NCI-H446 (cell line): ENCODE data around the gene RIMBP2.

Source experiments
- DNase-seq, 2 experiments: peaks; one replicate each; lab custom pipeline; 2025; lab: John Stamatoyannopoulos, UW

Gene RIMBP2

GRCh38 chr12:130566446-130567155 lies 149.5 kb downstream of the RIMBP2 start:
- no peak for DNase-seq

GRCh38 chr12:130565189-130565588 lies 150.9 kb downstream of the RIMBP2 start:
- no peak for DNase-seq

DNA sequence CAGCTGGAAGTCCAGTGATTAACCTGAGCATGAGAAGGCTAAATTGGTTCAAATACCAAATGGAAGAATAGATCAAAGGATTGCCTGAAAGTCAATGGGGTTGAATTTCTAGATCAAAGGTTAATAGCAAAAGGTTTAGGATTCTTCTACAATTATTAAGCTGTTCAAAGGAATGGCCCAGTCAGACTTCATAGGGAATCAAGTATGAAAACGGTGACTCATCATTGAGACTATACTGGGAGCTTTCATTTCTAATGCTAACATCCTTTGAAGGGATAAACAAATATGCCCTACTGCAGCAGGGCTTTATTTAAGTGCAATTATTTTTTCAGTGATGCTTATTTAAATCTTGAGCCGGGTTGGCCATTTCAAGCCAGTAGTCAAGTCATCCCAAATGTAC lies 152.8 kb downstream of the RIMBP2 start:
- no peak for DNase-seq

GRCh38 chr12:130562716-130563115 lies 153.4 kb downstream of the RIMBP2 start:
- no peak for DNase-seq

DNA sequence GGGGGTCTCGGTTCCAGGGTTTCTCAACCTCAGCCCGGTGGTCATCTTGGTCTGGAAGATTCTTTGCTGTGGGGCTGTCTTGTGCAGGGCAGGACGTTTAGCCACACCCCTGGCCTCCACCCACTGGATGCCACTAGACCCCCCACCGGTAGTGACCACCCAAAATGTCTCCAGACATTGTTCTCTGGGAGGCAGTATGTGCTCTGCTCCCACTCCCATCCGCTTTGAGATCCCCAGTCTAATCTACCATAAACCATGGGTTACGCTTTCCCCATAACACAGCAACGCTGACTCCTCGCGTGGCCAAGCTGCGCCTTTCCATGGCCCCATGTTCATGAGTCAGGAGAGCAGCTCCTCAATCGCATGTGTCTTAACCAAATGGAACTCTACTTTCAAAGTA lies 155.8 kb downstream of the RIMBP2 start:
- DNase-seq: no peak

DNA sequence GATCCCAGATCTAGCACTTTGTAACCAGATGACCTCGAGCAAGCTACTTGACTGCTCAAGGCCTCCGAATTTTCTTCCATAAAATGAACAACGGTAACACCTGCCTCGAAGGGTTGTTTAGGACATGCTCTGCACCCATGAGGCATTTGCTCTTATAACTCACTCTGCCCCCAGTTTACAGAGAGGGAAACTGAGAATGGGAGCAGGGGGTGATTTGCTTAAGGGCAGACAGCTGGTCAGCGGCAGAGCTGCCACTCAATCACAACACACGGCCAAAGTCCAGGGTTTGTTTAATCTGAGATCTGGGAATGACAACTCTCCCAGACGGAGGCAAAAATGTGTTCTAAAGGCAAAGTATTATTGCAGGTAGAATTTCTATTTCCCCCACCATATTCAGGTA lies 156.3 kb downstream of the RIMBP2 start:
- DNase-seq: no peak

GRCh38 chr12:130557886-130558765 lies 158.0 kb downstream of the RIMBP2 start:
- no peak for DNase-seq

GRCh38 chr12:130557201-130557600 lies 158.9 kb downstream of the RIMBP2 start:
- no peak for DNase-seq

DNA sequence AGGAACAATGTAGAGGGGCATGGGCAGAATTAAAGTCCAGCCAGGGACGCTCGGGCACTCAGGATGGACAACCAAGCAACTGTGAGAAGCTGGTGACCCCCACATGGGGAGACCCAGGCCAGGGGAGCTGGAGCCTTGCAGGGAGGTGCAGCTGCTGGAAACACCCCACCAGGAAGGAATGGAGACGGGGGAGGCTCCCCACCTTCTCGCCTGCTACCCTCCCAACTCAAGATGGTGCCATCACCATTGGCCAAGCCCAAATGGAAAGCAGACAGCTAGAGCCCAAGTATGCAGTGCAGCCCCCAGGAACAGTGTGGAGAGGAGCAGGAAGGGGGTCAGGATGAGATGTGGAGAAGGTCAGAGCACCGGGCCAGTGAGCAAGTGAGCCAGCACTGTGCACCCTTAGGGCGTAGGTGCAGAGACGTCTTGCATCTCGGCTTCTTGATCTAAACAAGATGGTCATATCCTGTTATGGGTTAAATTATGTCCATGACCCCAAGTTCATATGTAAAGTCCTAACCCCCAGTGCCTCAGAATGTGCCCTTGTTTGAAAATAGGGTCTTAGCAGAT lies 159.5 kb downstream of the RIMBP2 start:
- DNase-seq: no peak

GRCh38 chr12:130555628-130556485 lies 160.2 kb downstream of the RIMBP2 start:
- no peak for DNase-seq

DNA sequence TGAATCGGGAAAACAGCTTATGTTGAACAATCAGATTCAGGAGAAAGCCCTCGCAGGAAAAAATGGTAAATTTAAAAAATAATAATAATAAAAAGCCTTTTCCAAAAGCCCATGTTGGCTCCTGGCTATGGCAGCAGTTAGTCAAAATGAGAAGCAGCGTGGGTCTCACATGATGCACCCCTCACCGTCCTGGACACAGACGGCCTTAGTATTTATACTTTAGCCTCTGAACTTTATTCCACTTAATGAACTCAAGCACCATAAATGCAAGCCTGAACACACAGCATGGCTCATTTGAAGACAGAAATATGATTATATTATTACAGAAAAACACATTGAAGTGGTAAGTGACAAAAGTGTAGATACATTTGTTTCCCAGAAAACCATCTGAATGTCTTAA lies 160.9 kb downstream of the RIMBP2 start:
- no peak for DNase-seq

GRCh38 chr12:130552483-130552996 lies 163.6 kb downstream of the RIMBP2 start:
- no peak for DNase-seq

- no peak for DNase-seq
Measured at GRCh38 chr12:130549361-130549760, 166.7 kb downstream of the RIMBP2 start.

GRCh38 chr12:130547480-130548155 lies 168.5 kb downstream of the RIMBP2 start:
- DNase-seq: no peak

- no peak for DNase-seq
Measured at GRCh38 chr12:130546494-130546893, 169.6 kb downstream of the RIMBP2 start.

DNA sequence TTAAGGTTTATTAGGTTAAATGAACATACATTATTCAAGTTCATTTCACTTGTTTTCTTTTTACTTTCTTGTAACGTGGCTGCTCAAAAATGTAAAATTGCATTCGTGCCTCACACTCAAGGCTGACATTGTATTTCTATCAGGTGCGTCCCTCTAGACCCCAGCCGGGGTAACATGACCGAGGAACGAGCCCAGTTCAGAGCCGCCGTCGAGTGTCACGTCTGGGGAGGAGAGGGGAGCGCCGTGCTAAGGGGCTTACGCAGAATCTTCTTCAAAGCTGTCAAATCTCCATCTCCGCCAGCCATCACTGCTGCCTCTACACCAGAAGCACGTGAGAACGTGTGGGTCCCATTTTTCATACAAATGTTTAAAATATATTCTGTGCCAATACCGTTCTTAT lies 170.6 kb downstream of the RIMBP2 start:
- no peak for DNase-seq

DNA sequence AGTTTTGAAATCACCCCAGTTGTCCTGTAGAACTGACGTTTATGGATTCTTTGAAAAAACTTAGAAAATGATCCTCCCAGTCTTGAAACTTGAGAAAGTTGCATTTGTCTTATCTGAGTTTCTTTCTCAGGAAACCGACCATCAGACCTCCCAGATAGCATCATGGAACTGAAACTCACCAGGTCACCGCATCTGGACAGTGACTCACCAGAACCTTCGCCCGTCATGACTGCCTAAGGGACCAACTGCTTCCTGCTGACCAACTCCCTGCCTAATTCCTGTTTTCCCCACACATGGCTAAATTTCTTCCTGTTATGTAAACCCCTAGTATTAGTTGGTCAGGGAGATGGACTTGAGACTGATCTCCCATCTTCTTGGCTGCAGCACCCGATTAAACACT lies 175.7 kb downstream of the RIMBP2 start:
- DNase-seq: no peak

DNA sequence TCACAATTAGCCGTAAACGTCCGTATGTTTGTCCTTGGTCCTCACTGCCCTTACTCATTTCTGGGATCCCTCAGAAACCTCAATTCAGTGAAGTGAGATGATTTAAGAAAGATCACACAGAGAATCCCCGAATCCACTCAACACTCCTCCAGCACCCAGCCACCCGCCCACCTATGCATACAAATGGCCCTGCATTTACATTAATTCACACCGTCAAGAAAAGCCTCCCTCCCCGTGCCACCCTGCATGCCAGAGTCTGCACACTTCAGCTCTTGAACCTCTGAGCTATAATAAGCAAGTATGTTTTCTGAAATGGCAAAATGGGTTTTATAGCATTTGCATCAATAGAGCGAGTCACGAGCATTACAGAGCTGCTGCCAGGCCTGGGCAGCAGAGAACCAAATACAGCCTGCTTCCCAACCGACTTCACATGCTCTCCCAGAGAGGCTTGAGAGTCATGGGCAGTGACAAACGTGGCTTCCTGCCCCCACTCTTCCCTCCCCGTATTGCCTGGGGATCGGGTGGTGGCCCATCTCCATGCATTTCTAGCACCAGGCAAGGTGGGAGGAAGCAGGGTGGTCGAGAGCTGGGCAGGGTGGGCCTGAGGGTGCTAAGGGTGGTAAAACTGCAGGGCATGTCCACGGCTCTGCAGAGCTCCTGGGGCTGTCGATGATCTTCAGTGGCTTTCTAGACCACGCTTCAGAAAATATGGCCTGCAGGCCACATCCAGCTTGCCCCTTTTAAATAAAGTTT lies 177.6 kb downstream of the RIMBP2 start:
- no peak for DNase-seq

GRCh38 chr12:130537655-130538054 lies 178.4 kb downstream of the RIMBP2 start:
- DNase-seq: no peak

DNA sequence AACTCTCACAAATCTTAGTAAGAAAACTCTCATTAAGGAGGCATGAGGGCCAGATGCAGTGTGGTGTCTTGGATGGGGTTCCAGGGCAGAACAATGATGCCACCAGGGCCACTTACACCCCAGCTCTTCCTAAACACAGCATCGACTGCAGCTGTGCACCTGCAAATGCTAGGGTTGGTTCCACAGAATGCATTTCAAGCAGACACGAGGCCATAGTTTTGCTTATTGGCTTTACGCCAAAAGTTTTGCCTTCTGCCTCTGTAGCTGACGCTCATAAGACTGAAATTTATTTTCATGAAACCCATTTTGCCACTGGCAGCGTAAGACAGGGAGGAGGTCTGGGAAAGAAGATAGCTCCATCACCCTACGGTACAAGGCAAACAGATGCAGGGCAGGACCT lies 179.0 kb downstream of the RIMBP2 start:
- no peak for DNase-seq

GRCh38 chr12:130530429-130530828 lies 185.7 kb downstream of the RIMBP2 start:
- DNase-seq: no peak
